PC-9 (cell line): ENCODE results near the gene CPNE4. TPM values are rescaled to one million over a fixed set of nuclear protein-coding genes. Genes with fewer than 3 reads are reported as not detected.

Experiments
- BruUV-seq: library from RNA; stranded (reverse); fragments of 400-500 nt; replicated peaks from 2 replicates; lab custom pipeline; 2021; lab: Mats Ljungman, UMichigan
- CTCF ChIA-PET: fragments of 300-600 bp; sonication (Branson Sonifier 250); formaldehyde crosslinking; loops from one replicate; lab custom pipeline; 2022; ENCODE audit warnings: antibody characterized with exemption; lab: Charles Lee
- POLR2A ChIA-PET: fragments of 300-600 bp; sonication (Branson Sonifier 250); formaldehyde crosslinking; loops from one replicate; lab custom pipeline; 2022; ENCODE audit warnings: antibody characterized with exemption; ENCODE audit not compliant: unreplicated experiment; lab: Charles Lee
- DNase-seq, 2 experiments: peaks; one replicate each; pipeline versions ENCODE4 v3.0.0 to v3.0.0-alpha.2; 2015 to 2022; ENCODE audit warnings: mixed read lengths in 1 of 2
- H2AFZ ChIP-seq: fragments of 200-600 bp; sonication (generic); 2 replicates; pipeline ENCODE4 v1.8.1; 2017; ENCODE audit warnings: antibody characterized with exemption
- H3F3A ChIP-seq: fragments of 200-600 bp; sonication (generic); 2 replicates; pipeline ENCODE4 v1.8.1; 2017; ENCODE audit warnings: antibody characterized with exemption, mild to moderate bottlenecking, low read depth; ENCODE audit not compliant: insufficient read depth
- H3K27ac ChIP-seq: fragments of 200-600 bp; sonication (generic); 2 replicates; pipeline ENCODE4 v1.6.1; 2016; ENCODE audit warnings: mixed run types
- H3K27me3 ChIP-seq: fragments of 200-600 bp; sonication (generic); 2 replicates; pipeline ENCODE4 v1.6.1; 2016; ENCODE audit warnings: low read depth, mixed run types; ENCODE audit not compliant: insufficient read depth
- H3K36me3 ChIP-seq: fragments of 200-600 bp; sonication (generic); 2 replicates; pipeline ENCODE4 v1.6.1; 2016; ENCODE audit warnings: low read depth, mixed run types
- H3K4me1 ChIP-seq: fragments of 200-600 bp; sonication (generic); replicated peaks from 2 replicates; pipeline ENCODE4 v1.6.1; 2016; ENCODE audit warnings: mixed run types; ENCODE audit not compliant: insufficient read depth
- H3K4me2 ChIP-seq: fragments of 200-600 bp; sonication (generic); 2 replicates; pipeline ENCODE4 v1.6.1; 2017; ENCODE audit warnings: mixed run types
- H3K4me3 ChIP-seq: fragments of 200-600 bp; sonication (generic); 2 replicates; pipeline ENCODE4 v1.6.1; 2016; ENCODE audit warnings: mixed run types
- H3K79me2 ChIP-seq: fragments of 200-600 bp; sonication (generic); 2 replicates; pipeline ENCODE4 v1.6.1; 2017; ENCODE audit warnings: low read depth, mixed run types
- H3K9me2 ChIP-seq: fragments of 200-600 bp; sonication (generic); 2 replicates; pipeline ENCODE4 v1.8.1; 2017; ENCODE audit warnings: mild to moderate bottlenecking; ENCODE audit not compliant: insufficient read depth
- H3K9me3 ChIP-seq: fragments of 200-600 bp; sonication (generic); 2 replicates; pipeline ENCODE4 v1.8.1; 2016; ENCODE audit warnings: low read depth; ENCODE audit not compliant: insufficient read depth
- H4K20me1 ChIP-seq: fragments of 200-600 bp; sonication (generic); 2 replicates; pipeline ENCODE4 v1.8.1; 2017; ENCODE audit not compliant: insufficient read depth
- CTCF ChIP-seq: fragments of 200-600 bp; sonication (generic); conservative IDR thresholded peaks from 2 replicates; pipeline ENCODE4 v1.6.1; 2017; ENCODE audit warnings: mixed run types, antibody characterized with exemption, mild to moderate bottlenecking, moderate library complexity
- EZH2 ChIP-seq: fragments of 200-600 bp; sonication (generic); IDR thresholded peaks from 2 replicates; pipeline ENCODE4 v1.8.0; 2017; ENCODE audit warnings: antibody characterized with exemption, low read depth
- intact Hi-C: fragments of 100-400 bp; cut with micrococcal nuclease; formaldehyde crosslinking; loops from one replicate; pipeline ENCODE4 v1.10.0; 2022; ENCODE audit not compliant: unreplicated experiment
- total RNA-seq: library from RNA; stranded (reverse); gene quantifications from 2 replicates; pipeline ENCODE4 v1.2.3, GENCODE V29; 2021

Gene CPNE4
- total RNA-seq, 1 experiment from 2014 or later, result 0.22 TPM

- Histone ChIP-seq H4K20me1 (no peaks in the 10 kb centered on the region), H3K4me3 (no peak overlapping the region), H3K9me3 (no peaks in the 10 kb centered on the region), H3K9me2 (no peaks in the 10 kb centered on the region), H3K36me3 (no peaks in the 10 kb centered on the region), H3K27ac (no peak overlapping the region), H3K27me3 (no peaks in the 10 kb centered on the region), H3K79me2 (no peaks in the 10 kb centered on the region), H3K4me2 (peak overlapping the region; percentile 80; the same call in 1 of the 2 replicates), H3F3A (no peaks in the 10 kb centered on the region), H2AFZ (no peak overlapping the region), H3K4me1 (peaks cover 6% of the 10 kb centered on the region; the same call in 1 of the 2 replicates)
- BruUV-seq, result no TSS peak
- ChIA-PET CTCF (no interaction called here), POLR2A (interaction anchor here (0.6 kb wide), 1 partner anchor 101 kb away, joined by 3 read pairs; no protein-coding TSS in a partner anchor)
- no peak for DNase-seq
- TF ChIP-seq EZH2 (no peak), CTCF (no peak)
- intact Hi-C loops, result no loop called here
Measured at GRCh38 chr3:132033471-132033870, 1.3 kb downstream of the CPNE4 start.

GRCh38 chr3:132032959-132033358 is 1.9 kb downstream of the CPNE4 start:
- POLR2A ChIA-PET, result no interaction called here
- DNase-seq, result no peak
- intact Hi-C loops, result no loop called here
- no peaks in the 10 kb centered on the region for H3K79me2 ChIP-seq
- H3K27me3 ChIP-seq, result no peaks in the 10 kb centered on the region
- no peak overlapping the region for H2AFZ ChIP-seq
- BruUV-seq, result no TSS peak
- H3K4me1 ChIP-seq, result peaks cover 6% of the 10 kb centered on the region; the same call in 1 of the 2 replicates
- TF ChIP-seq CTCF, result no peak
- no peak for TF ChIP-seq EZH2
- no peak overlapping the region for H3K4me2 ChIP-seq
- CTCF ChIA-PET, result no interaction called here
- no peaks in the 10 kb centered on the region for H3K36me3 ChIP-seq
- no peaks in the 10 kb centered on the region for H3F3A ChIP-seq
- no peak overlapping the region for H3K4me3 ChIP-seq
- H3K27ac ChIP-seq, result no peak overlapping the region
- H3K9me2 ChIP-seq, result no peaks in the 10 kb centered on the region
- no peaks in the 10 kb centered on the region for H4K20me1 ChIP-seq
- no peaks in the 10 kb centered on the region for H3K9me3 ChIP-seq

- H3K27ac ChIP-seq, result no peak overlapping the region
- no TSS peak for BruUV-seq
- H3K4me2 ChIP-seq, result peak overlapping the region; percentile 55
Measured at GRCh38 chr3:132029182-132029902, 5.5 kb downstream of the CPNE4 start.

More at GRCh38 chr3:132029182-132029902, 5.5 kb downstream of the CPNE4 start:
- peak; percentile 86 for TF ChIP-seq CTCF
- no peak for TF ChIP-seq EZH2
- H2AFZ ChIP-seq, result 0 out of 2 replicates have a peak overlapping the region, but pooled peaks have one; percentile 33
- intact Hi-C loops, result loop anchor here (1.0 to 10.0 kb wide), 6 partner anchors 21 to 996 kb away; no protein-coding TSS in a partner anchor
- no peaks in the 10 kb centered on the region for H4K20me1 ChIP-seq
- no peaks in the 10 kb centered on the region for H3K9me2 ChIP-seq
- DNase-seq, result peak; percentile 87
- H3K4me1 ChIP-seq, result peaks cover 6% of the 10 kb centered on the region; the same call in 1 of the 2 replicates
- no peaks in the 10 kb centered on the region for H3K27me3 ChIP-seq
- no peaks in the 10 kb centered on the region for H3F3A ChIP-seq
- no peaks in the 10 kb centered on the region for H3K36me3 ChIP-seq
- ChIA-PET CTCF (interaction anchor here (0.5 to 1.0 kb wide), 6 partner anchors 10 to 996 kb away, joined by 3 to 7 read pairs (median 4); no protein-coding TSS in a partner anchor), POLR2A (interaction anchor here (0.7 kb wide), 1 partner anchor 613 kb away, joined by 3 read pairs; no protein-coding TSS in a partner anchor)
- H3K4me3 ChIP-seq, result no peak overlapping the region
- H3K9me3 ChIP-seq, result no peaks in the 10 kb centered on the region
- no peaks in the 10 kb centered on the region for H3K79me2 ChIP-seq
